DOHH2 (cell line): ENCODE measurements around the gene JUNB.
"Not testable (repeated sequence)": the region's sequence is repeated elsewhere in the genome, so short reads cannot be mapped to it uniquely, and the experiment has no call there.

Source experiments
- H3F3A ChIP-seq: fragments of 200-600 bp; sonication (generic), shearing (Covaris generic); 2 replicates; pipeline ENCODE4 v1.6.0; 2016; ENCODE audit warnings: antibody characterized with exemption, mild to moderate bottlenecking; ENCODE audit not compliant: control insufficient read depth, insufficient read depth
- H3K27ac ChIP-seq: fragments of 200-600 bp; sonication (generic); 2 replicates; pipeline ENCODE4 v1.5.1; 2014; ENCODE audit warnings: low read depth, mild to moderate bottlenecking, low read length, moderate library complexity
- H3K27me3 ChIP-seq: fragments of 200-600 bp; sonication (generic); 2 replicates; pipeline ENCODE4 v1.6.1; 2014; ENCODE audit warnings: mild to moderate bottlenecking, low read length, mixed read lengths; ENCODE audit not compliant: control insufficient read depth
- H3K36me3 ChIP-seq: fragments of 200-600 bp; sonication (generic); 2 replicates; pipeline ENCODE4 v1.6.1; 2014; ENCODE audit warnings: mild to moderate bottlenecking, low read length, moderate library complexity, mixed read lengths; ENCODE audit not compliant: control insufficient read depth
- H3K4me1 ChIP-seq: fragments of 200-600 bp; sonication (generic); 2 replicates; pipeline ENCODE4 v1.6.1; 2014; ENCODE audit warnings: mild to moderate bottlenecking, low read length, mixed read lengths; ENCODE audit not compliant: control insufficient read depth
- H3K4me2 ChIP-seq: fragments of 200-600 bp; sonication (generic); 2 replicates; pipeline ENCODE4 v1.6.0; 2014; ENCODE audit warnings: mild to moderate bottlenecking, low read length, moderate library complexity
- H3K4me3 ChIP-seq: fragments of 200-600 bp; sonication (generic); 2 replicates; pipeline ENCODE4 v1.5.1; 2014; ENCODE audit warnings: mild to moderate bottlenecking, low read length, mixed read lengths
- H3K79me2 ChIP-seq: fragments of 200-600 bp; sonication (generic); 2 replicates; pipeline ENCODE4 v1.6.1; 2014; ENCODE audit warnings: mild to moderate bottlenecking, low read length, mixed read lengths; ENCODE audit not compliant: control insufficient read depth
- H3K9me2 ChIP-seq: fragments of 200-600 bp; sonication (generic); replicated peaks from 2 replicates; pipeline ENCODE4 v1.6.1; 2014; ENCODE audit warnings: mild to moderate bottlenecking, low read length, mixed read lengths; ENCODE audit not compliant: control insufficient read depth
- H3K9me3 ChIP-seq: fragments of 200-600 bp; sonication (generic); 2 replicates; pipeline ENCODE4 v1.6.1; 2014; ENCODE audit warnings: antibody characterized with exemption, low read length, mixed read lengths; ENCODE audit not compliant: control insufficient read depth, insufficient read depth
- H4K20me1 ChIP-seq: fragments of 200-600 bp; sonication (generic); 2 replicates; pipeline ENCODE4 v1.6.0; 2014; ENCODE audit warnings: low read depth, mild to moderate bottlenecking, antibody characterized with exemption, low read length, moderate library complexity; ENCODE audit not compliant: control insufficient read depth, insufficient read depth
- CTCF ChIP-seq: fragments of 200-600 bp; sonication (generic); IDR thresholded peaks from one replicate; pipeline ENCODE4 v1.5.1; 2014; ENCODE audit warnings: antibody characterized with exemption, mild to moderate bottlenecking, low read depth, low read length; ENCODE audit not compliant: poor library complexity, severe bottlenecking
- EZH2phosphoT487 ChIP-seq: fragments of 200-600 bp; sonication (generic); IDR thresholded peaks from 2 replicates; pipeline ENCODE4 v1.6.1; 2017; ENCODE audit warnings: borderline replicate concordance, mild to moderate bottlenecking, antibody characterized with exemption, low read length, moderate library complexity, mixed read lengths

JUNB gene

DNA sequence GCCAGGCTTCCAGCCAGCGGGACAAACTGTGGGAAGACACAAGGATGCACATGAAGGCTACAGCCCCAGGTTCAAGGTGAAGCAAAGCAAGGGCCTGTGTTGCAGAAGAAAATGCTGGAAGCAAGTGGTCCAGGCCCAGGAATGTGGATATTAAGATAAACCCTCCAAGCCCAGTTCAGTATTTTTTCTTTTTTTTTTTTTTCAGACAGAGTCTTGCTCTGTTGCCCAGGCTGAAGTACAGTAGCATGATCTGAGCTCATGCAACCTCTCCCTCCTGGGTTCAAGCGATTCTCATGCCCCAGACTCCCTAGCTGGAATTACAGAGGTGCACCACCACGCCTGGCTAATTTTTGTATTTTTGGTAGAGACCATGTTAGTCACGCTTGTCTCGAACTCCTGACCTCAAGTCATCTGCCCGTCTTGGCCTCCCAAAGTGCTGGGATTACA lies 5.9 kb downstream of the JUNB start:
- peaks cover 21% of the 10 kb centered on the region for H3K36me3 ChIP-seq
- TF ChIP-seq EZH2phosphoT487 (no peak), CTCF (no peak)
- no peak overlapping the region for H3K4me3 ChIP-seq
- no peaks in the 10 kb centered on the region for H3K9me2 ChIP-seq
- H3K4me1 ChIP-seq: peaks cover 39% of the 10 kb centered on the region
- H4K20me1 ChIP-seq: 0 out of 2 replicates have a peak, but pooled peaks cover 3% of the 10 kb centered on the region
- H3K9me3 ChIP-seq: no peaks in the 10 kb centered on the region
- H3K4me2 ChIP-seq: no peak overlapping the region
- no peak overlapping the region for H3K27ac ChIP-seq
- H3K27me3 ChIP-seq: no peaks in the 10 kb centered on the region
- peaks cover 33% of the 10 kb centered on the region for H3K79me2 ChIP-seq
- H3F3A ChIP-seq: peaks cover 13% of the 10 kb centered on the region

GRCh38 chr19:12797607-12798006 lies 6.3 kb downstream of the JUNB start:
- not testable (repeated sequence) for H3K27me3 ChIP-seq, H4K20me1 ChIP-seq, H3K27ac ChIP-seq, H3K4me3 ChIP-seq, H3K9me2 ChIP-seq, H3K9me3 ChIP-seq, H3K4me2 ChIP-seq
- peaks cover 13% of the 10 kb centered on the region for H3F3A ChIP-seq
- H3K36me3 ChIP-seq: peaks cover 20% of the 10 kb centered on the region
- peaks cover 42% of the 10 kb centered on the region for H3K4me1 ChIP-seq
- H3K79me2 ChIP-seq: peaks cover 28% of the 10 kb centered on the region

- H3K4me3 ChIP-seq: peak overlapping the region; percentile 74; the same call in 1 of the 2 replicates
- no peaks in the 10 kb centered on the region for H3K27me3 ChIP-seq
- H3K4me1 ChIP-seq: peaks cover 32% of the 10 kb centered on the region
- peak overlapping the region; percentile 66 for H3K4me2 ChIP-seq
- no peaks in the 10 kb centered on the region for H3K9me2 ChIP-seq
- H3F3A ChIP-seq: 0 out of 2 replicates have a peak, but pooled peaks cover 6% of the 10 kb centered on the region
- H3K9me3 ChIP-seq: no peaks in the 10 kb centered on the region
- peaks cover 16% of the 10 kb centered on the region for H3K36me3 ChIP-seq
- 0 out of 2 replicates have a peak, but pooled peaks cover 3% of the 10 kb centered on the region for H4K20me1 ChIP-seq
- H3K27ac ChIP-seq: no peak overlapping the region
- TF ChIP-seq CTCF (no peak), EZH2phosphoT487 (no peak)
- H3K79me2 ChIP-seq: peaks cover 21% of the 10 kb centered on the region
Observed at GRCh38 chr19:12799742-12800465, 8.6 kb downstream of the JUNB start.

GRCh38 chr19:12800466-12800770 lies 9.1 kb downstream of the JUNB start:
- H3K4me1 ChIP-seq: peaks cover 32% of the 10 kb centered on the region
- H3K79me2 ChIP-seq: peaks cover 21% of the 10 kb centered on the region
- no peaks in the 10 kb centered on the region for H3K9me3 ChIP-seq
- H3K9me2 ChIP-seq: no peaks in the 10 kb centered on the region
- no peaks in the 10 kb centered on the region for H3K27me3 ChIP-seq
- H4K20me1 ChIP-seq: 0 out of 2 replicates have a peak, but pooled peaks cover 3% of the 10 kb centered on the region
- peak overlapping the region; percentile 66 for H3K4me2 ChIP-seq
- no peak for TF ChIP-seq CTCF
- H3K36me3 ChIP-seq: peaks cover 16% of the 10 kb centered on the region
- peak overlapping the region; percentile 74 for H3K4me3 ChIP-seq
- H3F3A ChIP-seq: 0 out of 2 replicates have a peak, but pooled peaks cover 6% of the 10 kb centered on the region
- no peak overlapping the region for H3K27ac ChIP-seq
